Measurements from ENCODE around the gene RAB3D.
"Not testable (repeated sequence)": the region's sequence is repeated elsewhere in the genome, so short reads cannot be mapped to it uniquely, and the experiment has no call there.

RAB3D gene

DNA sequence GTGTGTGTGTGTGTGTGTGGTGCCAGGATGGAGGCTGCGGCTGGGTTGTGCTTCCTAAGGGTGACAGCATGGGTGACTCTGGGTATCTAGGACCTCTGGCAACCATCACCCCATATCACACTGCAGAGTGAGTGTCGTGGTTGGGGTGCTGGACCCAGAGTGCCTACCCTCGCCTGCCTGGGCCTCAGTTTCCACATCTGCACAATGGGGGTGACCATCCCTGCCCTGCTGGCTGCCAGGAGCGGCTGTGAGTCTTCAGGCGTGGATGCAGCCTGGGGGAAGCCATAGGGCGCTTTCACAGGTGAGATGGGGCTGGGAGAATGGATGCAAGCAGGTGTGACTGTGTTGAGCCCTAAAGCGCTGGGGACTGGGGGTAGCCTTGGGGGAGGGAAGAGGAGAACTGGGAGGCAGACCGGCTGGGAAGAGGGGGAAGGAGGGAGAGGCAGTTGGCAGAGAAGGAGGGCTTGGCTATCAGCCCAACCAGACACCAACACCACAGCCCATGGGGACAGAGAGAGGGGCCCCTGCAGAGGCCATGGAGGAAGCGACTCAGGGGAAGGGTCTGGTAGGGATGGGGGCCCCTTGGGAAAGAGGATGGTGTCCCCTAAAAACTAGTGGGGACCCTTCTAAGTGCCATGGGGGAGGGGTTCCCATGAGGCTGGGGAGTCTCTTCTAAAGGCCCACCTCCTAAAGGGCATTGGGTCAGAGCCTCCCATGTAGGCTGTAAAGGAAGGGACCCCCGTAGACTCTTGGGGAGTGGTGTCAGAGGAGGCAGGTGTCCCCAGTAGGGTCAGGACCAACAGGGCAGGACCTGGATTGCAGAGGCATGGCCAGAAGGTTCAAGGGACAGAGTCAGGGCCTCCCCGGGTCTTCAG is 17.5 kb upstream of the RAB3D start:
- Histone ChIP-seq H2BK15ac (ENCODE audit: low read length) (no peak overlapping the region), H3K4ac (ENCODE audit: low read length) (peak overlapping the region; percentile 20), H3K18ac (ENCODE audit: low read length) (no peak overlapping the region), H2AFZ (ENCODE audit: low read length) (no peak overlapping the region), H3K9me3 (replicated peaks in 1 of 2; ENCODE audit: control insufficient read depth in 2 of 2, insufficient read depth in 1 of 2, low read depth in 1 of 2, low read length in 2 of 2) (no peaks in the 10 kb centered on the region), H3K9ac (ENCODE audit: low read depth, low read length, poor library complexity) (peak overlapping the region; percentile 12), H3K79me1 (ENCODE audit: low read depth, low read length) (no peaks in the 10 kb centered on the region), H3K14ac (ENCODE audit: low read length) (peak overlapping the region; percentile 63), H3K23ac (ENCODE audit: low read depth, low read length, poor library complexity) (peak overlapping the region; percentile 81), H2BK120ac (ENCODE audit: low read depth, low read length) (no peak overlapping the region), H3K4me3 (ENCODE audit: low read length in 2 of 2) (no peak overlapping the region), H3K4me2 (ENCODE audit: insufficient read depth, low read length, poor library complexity, severe bottlenecking) (no peak overlapping the region), H2AK5ac (ENCODE audit: low read depth, low read length) (peak overlapping the region; percentile 84), H3K27ac (replicated peaks; ENCODE audit: low read length) (no peak overlapping the region), H3K36me3 (replicated peaks in 1 of 2; ENCODE audit: control insufficient read depth in 2 of 2, insufficient read depth in 2 of 2, low read length in 2 of 2) (no peaks in the 10 kb centered on the region), H3K27me3 (ENCODE audit: control insufficient read depth in 3 of 3, insufficient read depth in 3 of 3, low read depth in 1 of 3, low read length in 3 of 3) (peaks cover 0 to 16% (median 0%) of the 10 kb centered on the region in 3 experiments), H4K8ac (ENCODE audit: low read depth, low read length) (no peak overlapping the region), H4K91ac (ENCODE audit: low read depth, low read length, poor library complexity) (no peak overlapping the region), H3K4me1 (ENCODE audit: control insufficient read depth in 2 of 2, insufficient read depth in 1 of 2, low read depth in 1 of 2, low read length in 2 of 2) (peaks cover 5 to 12% of the 10 kb centered on the region in 2 donors), H2BK12ac (ENCODE audit: low read length) (no peak overlapping the region), H2BK5ac (ENCODE audit: low read length) (no peak overlapping the region)
- WGBS, 2 donors (ENCODE audit: extremely low coverage in 2 of 2, insufficient read length in 2 of 2, insufficient replicate concordance in 1 of 2) = no CpG with 5 or more reads among the region's 11 CpGs
- no peak for DNase-seq (ENCODE audit: low spot score)

DNA sequence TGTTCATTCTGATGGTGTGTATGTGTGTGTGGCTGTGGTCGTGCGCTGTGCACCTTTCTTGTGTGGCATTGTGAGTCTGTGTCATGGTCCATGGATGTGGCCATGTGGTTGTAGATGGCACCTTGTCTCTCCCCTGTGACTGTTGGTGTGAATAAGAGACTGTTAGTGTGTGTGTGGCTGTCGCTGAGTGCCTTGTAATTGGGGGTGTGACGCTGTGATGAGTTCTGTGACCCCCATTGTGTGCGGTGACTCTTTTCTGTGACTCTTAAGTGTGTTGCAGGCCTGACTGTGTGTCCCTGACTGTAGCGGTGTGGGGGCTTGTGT is 16.6 kb upstream of the RAB3D start:
- Histone ChIP-seq H3K4me1 (ENCODE audit: control insufficient read depth in 2 of 2, insufficient read depth in 1 of 2, low read depth in 1 of 2, low read length in 2 of 2) (peaks cover 8 to 10% of the 10 kb centered on the region in 2 donors), H2BK120ac (ENCODE audit: low read depth, low read length) (no peak overlapping the region), H3K9ac (ENCODE audit: low read depth, low read length, poor library complexity) (peak overlapping the region; percentile 85), H3K79me1 (ENCODE audit: low read depth, low read length) (no peaks in the 10 kb centered on the region), H2BK15ac (ENCODE audit: low read length) (no peak overlapping the region), H3K27ac (replicated peaks; ENCODE audit: low read length) (no peak overlapping the region), H3K14ac (ENCODE audit: low read length) (peak overlapping the region; percentile 1), H3K18ac (ENCODE audit: low read length) (peak overlapping the region; percentile 3), H2BK5ac (ENCODE audit: low read length) (no peak overlapping the region), H3K27me3 (ENCODE audit: control insufficient read depth in 3 of 3, insufficient read depth in 3 of 3, low read depth in 1 of 3, low read length in 3 of 3) (peaks cover 0 to 14% (median 0%) of the 10 kb centered on the region in 3 experiments), H3K36me3 (replicated peaks in 1 of 2; ENCODE audit: control insufficient read depth in 2 of 2, insufficient read depth in 2 of 2, low read length in 2 of 2) (no peaks in the 10 kb centered on the region), H2BK12ac (ENCODE audit: low read length) (no peak overlapping the region), H3K4me3 (ENCODE audit: low read length in 2 of 2) (peak overlapping the region; percentile 44 to 73), H4K91ac (ENCODE audit: low read depth, low read length, poor library complexity) (no peak overlapping the region), H3K9me3 (replicated peaks in 1 of 2; ENCODE audit: control insufficient read depth in 2 of 2, insufficient read depth in 1 of 2, low read depth in 1 of 2, low read length in 2 of 2) (no peaks in the 10 kb centered on the region), H4K8ac (ENCODE audit: low read depth, low read length) (no peak overlapping the region), H3K23ac (ENCODE audit: low read depth, low read length, poor library complexity) (peak overlapping the region; percentile 20), H3K4me2 (ENCODE audit: insufficient read depth, low read length, poor library complexity, severe bottlenecking) (peak overlapping the region; percentile 80), H2AK5ac (ENCODE audit: low read depth, low read length) (no peak overlapping the region), H2AFZ (ENCODE audit: low read length) (no peak overlapping the region), H3K4ac (ENCODE audit: low read length) (no peak overlapping the region)
- no peak for DNase-seq (ENCODE audit: low spot score)
- WGBS, 2 donors (ENCODE audit: extremely low coverage in 2 of 2, insufficient read length in 2 of 2, insufficient replicate concordance in 1 of 2) = no CpG with 5 or more reads among the region's 6 CpGs

DNA sequence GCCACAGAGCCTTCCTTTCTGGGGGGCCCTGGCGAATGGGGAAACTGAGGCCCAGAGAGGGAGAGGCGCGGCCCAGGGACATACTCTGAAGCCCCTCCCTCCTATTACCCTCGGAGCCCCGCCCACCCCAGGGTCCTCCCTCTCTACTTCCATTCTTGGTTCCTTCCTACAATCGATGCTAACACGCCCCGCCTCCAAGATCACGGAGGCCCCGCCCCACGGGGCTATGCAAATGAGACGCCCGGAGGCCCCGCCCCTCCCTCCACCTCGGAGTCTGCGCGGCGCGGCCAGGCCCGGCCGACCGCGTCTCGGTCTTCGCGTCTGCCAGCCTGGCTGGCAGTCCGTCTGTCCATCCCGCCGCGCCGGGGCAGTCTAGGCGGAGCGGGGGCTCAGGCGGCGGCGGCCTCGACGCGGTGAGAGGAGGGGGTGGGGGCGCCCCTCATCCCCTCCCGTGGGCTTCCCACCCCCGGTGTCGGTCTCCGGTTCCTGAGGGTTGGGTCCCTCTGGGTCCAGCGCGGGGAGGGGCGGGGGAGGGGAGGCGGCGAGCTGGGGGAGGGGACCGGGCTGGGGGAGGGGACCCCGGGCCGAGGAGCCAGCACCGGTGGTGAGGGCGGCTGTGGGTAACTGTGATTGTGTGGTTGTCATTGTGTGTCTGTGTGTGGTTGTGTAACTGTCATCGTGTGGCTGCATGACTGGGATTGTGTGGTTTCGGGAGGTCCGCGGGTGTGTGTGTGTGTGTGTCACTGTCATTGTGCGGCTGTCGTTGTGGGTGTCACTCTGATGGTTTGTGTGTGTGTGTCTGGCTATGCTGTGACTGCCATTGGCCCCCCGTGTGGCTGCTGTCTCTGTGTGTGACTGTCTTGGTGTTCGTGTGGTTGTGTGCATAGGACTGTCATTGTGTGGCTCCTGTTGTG is 16.0 kb upstream of the RAB3D start, which contains the start of gene PLPPR2:
TSS of gene PLPPR2 (plus strand) at position 273 of the 914 bp plus-strand sequence. CDS start 2,242 bp downstream, outside the sequence.
- H2AK5ac ChIP-seq (ENCODE audit: low read depth, low read length) = peak within 1 kb of the TSS; percentile 84
- H3K27ac ChIP-seq (replicated peaks; ENCODE audit: low read length) = no peak within 1 kb of the TSS
- no peak within 1 kb of the TSS for H2BK15ac ChIP-seq (ENCODE audit: low read length)
- no peak within 1 kb of the TSS for H2BK5ac ChIP-seq (ENCODE audit: low read length)
- H3K14ac ChIP-seq (ENCODE audit: low read length) = peak within 1 kb of the TSS; percentile 1
- H3K9ac ChIP-seq (ENCODE audit: low read depth, low read length, poor library complexity) = peak within 1 kb of the TSS; percentile 85
- H3K36me3 ChIP-seq (replicated peaks in 1 of 2; ENCODE audit: control insufficient read depth in 2 of 2, insufficient read depth in 2 of 2, low read length in 2 of 2) = no peaks in the 10 kb centered on the region
- H2BK120ac ChIP-seq (ENCODE audit: low read depth, low read length) = no peak within 1 kb of the TSS
- peaks cover 0 to 8% (median 0%) of the 10 kb centered on the region in 3 experiments for H3K27me3 ChIP-seq (ENCODE audit: control insufficient read depth in 3 of 3, insufficient read depth in 3 of 3, low read depth in 1 of 3, low read length in 3 of 3)
- peaks cover 5 to 8% of the 10 kb centered on the region in 2 donors for H3K4me1 ChIP-seq (ENCODE audit: control insufficient read depth in 2 of 2, insufficient read depth in 1 of 2, low read depth in 1 of 2, low read length in 2 of 2)
- peak within 1 kb of the TSS; percentile 97 for H3K18ac ChIP-seq (ENCODE audit: low read length)
- H3K4ac ChIP-seq (ENCODE audit: low read length) = no peak within 1 kb of the TSS
- H3K9me3 ChIP-seq (replicated peaks in 1 of 2; ENCODE audit: control insufficient read depth in 2 of 2, insufficient read depth in 1 of 2, low read depth in 1 of 2, low read length in 2 of 2) = no peaks in the 10 kb centered on the region
- no CpG with 5 or more reads among the region's 62 CpGs for WGBS, 2 donors (ENCODE audit: extremely low coverage in 2 of 2, insufficient read length in 2 of 2, insufficient replicate concordance in 1 of 2)
- H4K91ac ChIP-seq (ENCODE audit: low read depth, low read length, poor library complexity) = no peak within 1 kb of the TSS
- DNase-seq (ENCODE audit: low spot score) = peak; percentile 86
- no peak within 1 kb of the TSS for H2BK12ac ChIP-seq (ENCODE audit: low read length)
- no peak within 1 kb of the TSS for H4K8ac ChIP-seq (ENCODE audit: low read depth, low read length)
- H3K23ac ChIP-seq (ENCODE audit: low read depth, low read length, poor library complexity) = peak within 1 kb of the TSS; percentile 73
- H3K4me3 ChIP-seq (ENCODE audit: low read length in 2 of 2) = peak within 1 kb of the TSS; percentile 44 to 77
- H3K79me1 ChIP-seq (ENCODE audit: low read depth, low read length) = no peaks in the 10 kb centered on the region
- H2AFZ ChIP-seq (ENCODE audit: low read length) = peak within 1 kb of the TSS; percentile 88
- H3K4me2 ChIP-seq (ENCODE audit: insufficient read depth, low read length, poor library complexity, severe bottlenecking) = peak within 1 kb of the TSS; percentile 80

DNA sequence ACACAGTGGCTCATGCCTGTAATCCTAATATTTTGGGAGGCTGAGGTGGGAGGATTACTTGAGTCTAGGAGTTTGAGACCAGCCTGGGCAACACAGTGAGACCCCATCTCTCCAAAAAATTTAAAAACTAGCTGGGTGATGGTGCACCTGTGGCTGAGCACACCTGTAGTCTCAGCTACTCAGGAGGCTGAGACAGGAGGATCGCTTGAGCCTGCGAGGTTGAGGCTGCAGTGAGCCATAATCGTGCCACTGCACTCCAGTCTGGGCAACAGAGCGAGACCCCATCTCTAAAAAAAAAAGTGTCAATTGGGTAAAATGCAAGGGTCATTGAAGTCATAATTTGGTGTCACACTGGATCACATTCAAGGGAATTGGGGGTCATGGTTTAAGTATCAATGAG is 14.6 kb upstream of the RAB3D start:
- not testable (repeated sequence) for H3K27ac ChIP-seq (replicated peaks; ENCODE audit: low read length); H2BK15ac ChIP-seq (ENCODE audit: low read length); H2BK120ac ChIP-seq (ENCODE audit: low read depth, low read length); H3K4me3 ChIP-seq (ENCODE audit: low read length in 2 of 2); H3K9me3 ChIP-seq (replicated peaks in 1 of 2; ENCODE audit: control insufficient read depth in 2 of 2, insufficient read depth in 1 of 2, low read depth in 1 of 2, low read length in 2 of 2); H2BK5ac ChIP-seq (ENCODE audit: low read length); H3K9ac ChIP-seq (ENCODE audit: low read depth, low read length, poor library complexity); H4K8ac ChIP-seq (ENCODE audit: low read depth, low read length); H2AFZ ChIP-seq (ENCODE audit: low read length); H2AK5ac ChIP-seq (ENCODE audit: low read depth, low read length); H3K27me3 ChIP-seq (ENCODE audit: control insufficient read depth in 3 of 3, insufficient read depth in 3 of 3, low read depth in 1 of 3, low read length in 3 of 3); H2BK12ac ChIP-seq (ENCODE audit: low read length); H3K14ac ChIP-seq (ENCODE audit: low read length); H3K4me2 ChIP-seq (ENCODE audit: insufficient read depth, low read length, poor library complexity, severe bottlenecking); H3K4me1 ChIP-seq (ENCODE audit: control insufficient read depth in 2 of 2, insufficient read depth in 1 of 2, low read depth in 1 of 2, low read length in 2 of 2); H3K36me3 ChIP-seq (replicated peaks in 1 of 2; ENCODE audit: control insufficient read depth in 2 of 2, insufficient read depth in 2 of 2, low read length in 2 of 2); DNase-seq (ENCODE audit: low spot score); H3K23ac ChIP-seq (ENCODE audit: low read depth, low read length, poor library complexity); H3K4ac ChIP-seq (ENCODE audit: low read length); H3K79me1 ChIP-seq (ENCODE audit: low read depth, low read length); H4K91ac ChIP-seq (ENCODE audit: low read depth, low read length, poor library complexity); H3K18ac ChIP-seq (ENCODE audit: low read length)
- WGBS, 2 donors (ENCODE audit: extremely low coverage in 2 of 2, insufficient read length in 2 of 2, insufficient replicate concordance in 1 of 2) = no CpG with 5 or more reads among the region's 4 CpGs
